HL-60/S4 treated with phorbol 12-myristate 13-acetate at 8.2 ng/mL for 4 days and 3 days (cell line): ENCODE results near the gene ZSCAN9.

Experiments
- in situ Hi-C: fragments of 300-500 bp; cut with MboI; formaldehyde crosslinking; loops from 2 replicates; pipeline ENCODE4 v1.15.0; 2022; ENCODE audit warnings: low sequenced_read_pairs

ZSCAN9 gene

DNA sequence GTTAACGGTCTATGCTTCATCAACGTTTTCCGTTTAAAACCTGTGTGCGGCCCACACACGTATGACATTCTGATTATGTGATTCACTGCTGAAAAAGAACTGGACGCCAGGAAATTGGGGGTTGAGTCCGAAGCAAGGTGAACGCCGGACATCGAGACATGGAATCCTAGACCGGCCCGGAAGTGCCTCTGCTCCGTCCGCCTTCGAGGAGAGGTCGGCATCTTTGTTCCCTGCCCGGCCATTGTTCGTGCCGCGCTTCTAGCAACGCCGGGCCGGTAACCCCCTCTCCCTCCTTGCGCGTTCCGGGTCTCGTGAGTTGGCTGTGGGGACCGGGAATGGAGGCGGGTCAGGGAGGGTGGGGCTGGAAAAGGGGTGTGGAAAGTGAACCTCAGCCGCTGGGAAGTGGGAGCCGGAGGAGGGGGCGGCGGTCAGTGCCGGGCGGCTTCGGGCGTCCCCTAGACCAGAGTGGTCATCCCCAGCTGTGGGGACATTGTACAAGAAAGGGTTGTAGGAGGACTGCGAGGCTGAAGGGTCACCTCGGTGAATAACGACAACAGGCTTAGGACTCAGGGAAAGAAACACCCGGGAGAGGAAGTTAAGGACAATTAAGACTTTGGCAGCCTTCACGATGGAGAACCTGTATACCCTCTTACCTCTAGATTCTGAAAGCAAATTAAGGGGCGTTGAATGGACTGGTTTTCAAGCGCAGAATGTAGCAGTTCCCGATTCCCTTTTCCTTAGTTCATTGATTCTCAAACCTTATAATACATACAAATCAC, at the start of gene ZSCAN9:
Gene ZSCAN9, plus strand, starts transcription at position 220 of the 779 bp plus-strand sequence. CDS start 1,810 bp downstream, outside the sequence.
- in situ Hi-C loops = no loop called here

DNA sequence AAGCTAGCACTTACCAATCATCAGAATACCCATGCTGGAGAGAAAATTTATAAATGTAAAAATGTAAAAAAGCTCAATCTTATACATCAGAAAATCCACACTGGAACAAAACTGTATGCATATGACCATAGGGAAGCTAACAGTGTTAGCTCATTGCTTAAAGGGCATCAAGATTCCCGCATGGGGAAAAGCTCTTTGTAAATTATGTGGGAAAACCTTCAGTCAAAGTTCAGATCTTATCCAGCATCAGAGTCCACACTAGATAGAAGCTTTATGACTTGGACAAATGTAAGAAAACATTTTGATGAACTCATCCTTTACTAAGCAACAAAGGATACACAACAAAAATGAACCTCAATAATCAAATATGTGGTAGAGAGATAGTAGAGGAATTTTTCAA, 48.7 kb upstream of the ZSCAN9 start:
- in situ Hi-C loops = no loop called here

DNA sequence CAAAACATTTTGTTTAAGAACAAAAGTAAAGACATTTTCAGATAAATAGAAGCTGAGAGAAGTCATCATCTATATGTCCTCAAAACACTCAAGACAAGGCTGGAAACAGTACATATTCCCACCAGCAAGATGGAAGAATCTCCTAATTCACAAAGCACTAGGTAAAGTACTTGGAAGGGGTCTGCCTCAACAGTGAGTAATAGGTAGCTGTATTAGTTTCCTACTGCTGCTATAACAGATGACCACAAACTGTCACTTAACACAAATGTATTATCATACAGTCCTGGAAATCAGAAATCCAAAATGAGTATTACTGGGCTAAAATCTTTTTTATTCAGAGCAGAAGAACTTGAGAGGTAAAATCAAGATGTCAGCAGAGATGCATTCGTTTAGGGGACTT, 42.8 kb upstream of the ZSCAN9 start:
- in situ Hi-C loops = no loop called here

DNA sequence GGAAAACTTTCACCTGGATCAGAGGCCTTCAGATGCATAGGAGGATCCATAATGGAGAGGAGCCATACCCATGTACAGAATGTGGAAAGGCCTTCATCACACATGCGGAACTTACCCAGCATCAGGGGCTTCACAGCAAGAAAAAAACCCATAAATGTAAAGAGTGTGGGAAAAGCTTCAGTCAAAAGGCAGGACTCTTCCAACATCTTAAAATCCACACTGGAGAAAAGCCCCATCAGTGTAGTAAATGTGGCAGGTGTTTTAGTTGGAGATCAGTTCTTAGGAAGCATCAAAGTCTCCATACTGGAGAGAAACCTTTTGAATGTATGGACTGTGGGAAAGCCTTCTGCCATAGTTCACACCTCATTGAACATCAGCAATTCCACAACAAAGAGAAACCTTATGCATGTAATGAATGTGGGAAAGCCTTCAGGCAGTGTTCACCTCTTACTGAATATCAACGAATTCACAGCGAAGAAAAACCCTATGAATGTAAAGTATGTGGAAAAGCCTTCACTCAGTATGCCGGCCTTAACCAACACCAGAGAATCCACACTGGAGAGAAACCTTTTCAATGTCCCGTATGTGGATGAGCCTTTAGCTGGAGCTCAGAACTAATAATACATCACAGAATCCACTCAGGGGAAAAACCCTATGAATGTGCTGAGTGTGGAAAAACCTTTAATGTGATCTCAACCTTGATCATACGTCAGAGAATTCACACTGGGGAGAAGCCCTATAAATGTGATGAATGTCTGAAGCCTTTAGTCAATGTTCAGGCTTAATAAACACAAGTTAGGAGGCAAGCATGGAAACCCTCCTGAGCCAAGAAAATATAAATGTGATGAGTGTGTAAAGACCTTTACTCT, 36.7 kb upstream of the ZSCAN9 start:
- in situ Hi-C loops = no loop called here

DNA sequence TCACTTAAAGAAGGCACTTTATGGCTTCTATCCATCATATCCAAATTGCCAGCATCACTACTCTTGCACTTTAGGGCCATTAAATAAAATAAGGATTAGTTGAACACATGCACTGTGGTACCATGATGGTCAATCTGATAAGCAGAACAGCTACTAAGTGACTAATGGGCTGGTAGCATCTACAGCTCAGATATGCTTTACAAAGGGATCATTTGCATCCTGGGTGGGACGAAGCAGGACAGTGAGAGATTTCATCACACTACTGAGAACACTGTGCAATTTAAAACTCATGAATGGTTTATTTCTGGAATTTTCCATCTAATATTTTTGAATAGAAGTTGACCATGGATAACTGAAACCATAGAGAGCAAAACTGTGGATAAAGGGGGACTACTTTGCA, 25.1 kb upstream of the ZSCAN9 start:
- in situ Hi-C loops = no loop called here

DNA sequence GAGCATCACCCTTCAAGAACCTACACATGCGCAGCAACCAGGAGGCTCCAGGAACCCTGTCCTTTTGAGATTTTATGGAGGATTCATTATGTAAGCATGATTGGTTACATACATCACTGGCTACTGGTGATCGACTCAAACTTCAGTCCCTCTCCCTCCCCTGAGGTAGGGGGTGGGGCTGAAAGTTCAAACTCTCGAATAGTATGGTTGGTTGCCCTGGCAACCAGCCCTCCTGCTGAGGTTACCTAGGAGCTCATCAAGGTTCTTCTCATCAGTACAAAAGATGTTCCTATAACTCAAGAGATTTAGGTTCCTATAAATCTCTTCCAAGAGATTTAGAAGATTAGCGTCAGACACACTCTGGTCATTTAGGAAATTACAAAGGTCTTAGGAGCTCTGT, 21.9 kb upstream of the ZSCAN9 start:
- in situ Hi-C loops = no loop called here

DNA sequence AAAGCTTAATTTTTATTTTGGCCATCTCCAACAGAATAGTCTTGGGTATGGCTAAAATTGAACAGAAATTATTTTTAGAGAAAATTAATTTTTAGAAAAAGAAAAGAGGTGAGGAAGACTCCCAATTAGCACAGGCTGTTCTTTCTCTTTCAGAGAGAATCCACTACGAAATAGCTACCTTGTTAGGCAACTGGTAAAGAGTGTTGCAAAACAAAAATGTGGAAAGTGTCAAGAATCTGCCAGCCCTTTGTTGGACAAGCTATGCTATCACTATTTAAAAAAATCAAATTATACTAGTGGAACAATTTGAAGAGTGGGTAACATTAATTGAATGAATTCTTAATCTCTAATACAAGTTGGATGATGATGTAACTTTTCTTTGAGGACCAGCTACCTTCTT, 19.2 kb upstream of the ZSCAN9 start:
- in situ Hi-C loops = no loop called here

DNA sequence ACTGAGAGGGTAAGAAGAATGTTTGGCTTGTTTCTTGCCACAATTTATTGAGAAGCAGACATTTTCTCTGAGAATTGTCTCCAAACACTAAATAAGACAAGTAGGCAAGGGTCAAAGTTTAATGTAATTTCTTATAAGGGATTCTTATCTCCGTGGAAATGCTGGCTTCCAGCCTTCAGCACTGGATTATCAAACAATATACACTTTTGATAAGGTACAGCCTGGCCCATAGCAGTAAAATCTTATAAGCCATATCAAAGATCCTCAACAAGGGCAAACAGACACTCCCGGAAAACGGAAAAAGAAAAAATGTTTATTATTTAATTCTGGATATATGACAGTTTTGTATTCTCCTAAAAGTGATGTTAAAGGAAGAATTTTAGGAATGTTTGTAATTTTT, 18.5 kb upstream of the ZSCAN9 start:
- in situ Hi-C loops = no loop called here

DNA sequence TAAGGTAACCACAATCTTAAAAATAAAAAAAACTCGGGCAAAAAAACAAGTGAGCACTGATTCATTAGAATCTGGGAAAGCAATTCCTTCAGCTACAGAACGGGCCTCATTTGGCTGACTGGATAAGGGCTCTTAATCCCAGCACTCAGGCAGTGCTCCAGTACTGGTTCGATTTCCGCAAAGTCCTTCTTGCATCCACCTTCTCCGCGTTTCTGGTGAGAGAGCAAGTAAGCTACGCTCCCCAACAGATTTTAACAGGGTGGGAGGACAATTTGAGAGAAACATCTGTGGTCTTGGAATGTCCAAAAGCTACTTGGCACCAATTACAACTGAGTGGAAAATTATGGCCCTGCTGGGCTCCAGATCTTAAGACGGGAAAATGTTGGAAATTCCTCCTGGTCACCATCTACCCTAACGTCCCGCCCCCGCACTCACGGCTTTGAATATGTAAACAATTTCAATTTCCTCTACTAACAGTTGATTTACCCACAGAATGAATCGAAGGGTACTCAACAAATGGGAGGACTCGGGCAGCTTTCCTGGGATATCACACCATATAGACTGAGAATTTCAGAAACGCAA, 18.1 kb upstream of the ZSCAN9 start:
- in situ Hi-C loops = no loop called here

DNA sequence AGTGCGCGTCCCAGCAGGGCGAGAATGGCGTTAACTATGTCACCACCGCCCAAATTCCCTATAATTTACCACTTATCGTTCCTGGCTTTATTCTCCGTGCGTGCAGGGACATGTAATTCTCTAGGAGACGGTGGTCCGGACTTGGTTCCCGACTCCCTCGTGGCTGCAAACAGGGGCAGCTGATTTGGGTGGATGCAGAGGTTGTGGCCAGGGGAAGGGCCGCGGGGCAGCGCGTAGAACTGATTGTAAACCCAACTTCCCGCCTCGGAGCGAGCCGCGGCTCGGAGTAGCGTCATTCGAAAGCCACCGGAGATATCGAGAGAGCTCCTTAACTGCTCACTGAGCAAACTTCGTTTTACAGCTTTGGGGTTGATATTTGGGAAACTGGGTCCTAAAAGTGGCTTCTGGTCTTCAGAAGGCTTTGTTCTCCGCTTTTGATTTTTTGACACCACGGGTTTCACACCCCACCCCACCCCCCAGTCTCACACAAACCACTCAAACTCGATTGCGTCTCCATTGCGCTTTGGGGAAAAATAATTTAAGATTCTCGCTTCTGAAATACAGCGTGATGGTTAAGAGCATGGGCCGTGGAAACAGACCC, 17.5 kb upstream of the ZSCAN9 start:
- in situ Hi-C loops = no loop called here

DNA sequence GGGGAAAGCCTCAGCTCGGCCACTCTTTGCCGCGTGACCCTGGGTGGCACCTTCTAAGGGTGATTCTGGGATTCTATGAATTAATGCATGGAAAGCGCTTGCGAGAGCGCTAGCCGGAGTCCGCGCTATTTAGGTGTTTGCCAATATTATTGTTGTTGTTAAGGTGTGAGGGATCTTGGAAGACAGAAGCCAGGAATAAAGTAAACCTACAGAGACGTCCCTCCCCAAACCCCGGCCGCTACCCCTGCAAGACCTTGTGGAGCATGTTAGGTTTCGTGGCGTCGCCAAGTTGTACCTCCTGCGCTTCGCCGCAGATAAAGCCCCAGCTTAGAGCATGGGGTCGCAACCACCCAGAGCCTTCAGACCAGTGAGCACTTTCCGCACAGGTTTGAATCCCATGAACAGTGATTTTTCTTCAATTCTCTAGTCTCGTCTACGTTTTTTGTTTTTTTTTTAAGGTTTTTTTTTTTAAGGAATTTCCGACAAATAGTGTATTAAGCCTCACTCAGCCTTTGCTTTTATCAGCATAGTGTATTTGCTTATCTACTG, 16.9 kb upstream of the ZSCAN9 start:
- in situ Hi-C loops = no loop called here

DNA sequence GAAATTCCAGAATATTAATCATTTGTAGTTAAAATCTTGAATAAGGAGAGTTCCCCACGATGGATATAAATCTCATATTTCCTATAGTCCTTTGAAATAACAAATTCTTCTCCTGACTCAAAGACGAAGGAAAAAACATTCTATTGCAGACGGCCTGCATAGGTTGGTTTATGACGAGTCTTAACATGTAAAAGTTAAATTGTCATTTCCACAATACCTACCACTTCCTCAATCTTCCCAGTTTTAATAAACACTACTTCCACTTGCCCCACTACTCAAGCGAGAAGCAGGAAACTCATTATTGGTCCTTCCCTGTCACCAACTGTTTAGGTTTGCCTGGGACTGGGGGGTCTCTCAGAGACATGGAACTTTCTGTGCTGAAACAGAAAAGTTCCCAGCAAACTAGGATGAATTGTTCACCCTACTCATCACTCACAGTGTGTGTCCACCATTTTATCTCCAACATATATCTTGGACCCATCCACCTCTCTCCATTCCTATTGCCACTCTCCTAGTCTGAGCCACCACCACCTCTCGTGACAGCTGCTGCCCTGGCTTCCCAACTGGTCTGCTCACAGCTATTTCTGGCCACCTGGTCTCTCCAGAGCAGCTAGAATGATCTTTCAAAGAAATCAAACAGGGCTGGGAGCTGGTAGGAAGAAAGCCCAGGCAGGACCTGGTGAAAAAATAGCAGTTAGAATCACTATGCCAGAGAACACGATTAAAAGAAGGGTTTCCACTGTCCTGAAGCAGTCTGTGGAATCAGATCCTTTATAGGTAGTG, 15.1 kb upstream of the ZSCAN9 start:
- in situ Hi-C loops = no loop called here

DNA sequence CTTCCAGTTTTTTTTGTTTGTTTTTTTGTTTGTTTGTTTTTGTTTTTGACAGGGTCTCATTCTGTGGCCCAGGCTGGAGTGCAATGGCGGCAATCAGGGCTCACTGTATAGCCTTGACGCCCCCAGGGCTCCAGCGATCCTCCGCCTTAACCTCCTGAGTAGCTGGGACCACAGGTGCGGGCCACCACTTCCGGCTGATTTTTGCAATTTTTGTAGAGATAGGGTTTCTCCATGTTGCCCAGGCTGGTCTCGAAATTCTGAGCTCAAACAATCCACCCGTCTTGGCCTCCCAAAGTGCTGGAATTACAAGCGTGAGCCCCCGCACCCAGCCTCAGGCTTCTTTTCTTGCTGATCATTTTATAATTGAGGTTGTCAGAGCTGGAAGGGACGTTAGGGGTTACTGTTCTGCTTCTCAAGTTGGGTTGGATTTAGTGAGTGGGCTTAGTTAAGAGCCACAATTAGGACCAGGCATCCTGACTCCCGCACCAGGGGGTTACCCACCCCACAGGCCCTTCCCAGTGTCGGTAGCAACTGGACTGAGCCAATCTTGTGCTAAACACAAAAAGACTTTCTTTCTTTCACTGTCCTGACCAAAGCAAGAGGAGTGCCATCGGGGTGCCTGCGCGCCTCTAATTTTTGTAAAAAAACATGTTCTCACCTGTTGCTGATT, 13.1 kb upstream of the ZSCAN9 start:
- in situ Hi-C loops = no loop called here

DNA sequence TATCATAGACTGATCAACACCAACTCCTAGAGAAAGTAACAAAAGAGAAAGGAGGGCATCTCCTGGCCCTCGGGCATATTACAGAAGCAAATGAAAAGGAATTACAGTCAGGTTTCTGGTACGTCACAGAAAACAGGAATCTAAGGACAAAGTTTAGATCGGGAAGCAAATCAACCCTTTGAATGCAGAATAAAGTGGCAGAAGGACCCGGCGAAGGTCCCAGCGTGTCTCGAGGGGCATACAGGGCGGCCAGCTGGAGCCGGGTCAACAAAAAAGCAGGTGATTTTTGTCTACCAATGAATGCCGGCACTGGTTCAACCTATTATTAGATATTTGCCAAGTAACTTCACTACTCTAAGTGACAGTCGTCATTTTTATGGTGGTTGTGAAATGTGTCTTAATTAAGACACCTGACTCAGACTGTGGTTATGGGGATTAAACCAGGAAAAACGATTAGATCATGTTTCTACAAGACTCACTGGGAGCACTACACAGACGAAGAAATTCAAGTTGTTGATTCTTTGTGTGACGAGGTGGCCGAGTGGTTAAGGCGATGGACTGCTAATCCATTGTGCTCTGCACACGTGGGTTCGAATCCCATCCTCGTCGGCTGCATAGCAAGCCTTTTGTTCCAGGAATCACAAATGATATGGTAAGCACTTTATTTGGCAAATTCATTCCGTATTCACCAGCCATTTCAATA, 12.4 kb upstream of the ZSCAN9 start:
- in situ Hi-C loops = no loop called here

DNA sequence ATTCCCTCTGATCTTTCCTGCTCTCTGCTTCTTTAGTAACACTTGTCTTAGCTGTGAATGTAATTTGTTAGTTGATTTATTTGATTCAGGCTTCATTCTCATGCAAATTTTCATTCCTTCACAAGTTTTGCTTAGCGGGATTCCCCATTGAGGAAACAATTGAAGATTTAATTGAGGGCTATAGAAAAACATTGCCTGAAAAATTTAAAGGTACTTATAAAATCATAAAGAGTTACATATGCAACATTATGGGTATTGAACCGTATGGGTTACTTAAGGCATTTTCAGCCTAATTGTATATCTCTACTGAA, 11.9 kb upstream of the ZSCAN9 start:
- in situ Hi-C loops = no loop called here

DNA sequence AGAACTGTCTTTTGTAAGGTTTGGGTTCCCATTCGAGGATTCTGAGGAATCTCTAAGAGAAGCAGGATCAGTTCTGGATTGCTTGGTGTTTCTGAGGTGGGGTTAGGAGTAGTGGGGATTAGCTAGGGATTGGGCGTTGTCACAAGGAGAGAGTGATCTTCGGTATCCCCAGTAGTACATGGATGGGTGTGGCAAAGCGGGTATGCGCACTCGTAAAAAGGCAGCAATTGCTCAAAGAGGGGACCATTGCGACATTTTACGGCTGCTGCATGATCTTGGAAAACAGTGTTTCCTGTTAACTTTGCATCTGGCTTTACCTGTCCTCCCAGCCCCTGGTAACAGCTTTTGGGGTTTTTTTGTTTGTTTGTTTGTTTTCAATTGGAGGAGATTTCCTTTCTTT, 9.7 kb upstream of the ZSCAN9 start:
- in situ Hi-C loops = no loop called here

DNA sequence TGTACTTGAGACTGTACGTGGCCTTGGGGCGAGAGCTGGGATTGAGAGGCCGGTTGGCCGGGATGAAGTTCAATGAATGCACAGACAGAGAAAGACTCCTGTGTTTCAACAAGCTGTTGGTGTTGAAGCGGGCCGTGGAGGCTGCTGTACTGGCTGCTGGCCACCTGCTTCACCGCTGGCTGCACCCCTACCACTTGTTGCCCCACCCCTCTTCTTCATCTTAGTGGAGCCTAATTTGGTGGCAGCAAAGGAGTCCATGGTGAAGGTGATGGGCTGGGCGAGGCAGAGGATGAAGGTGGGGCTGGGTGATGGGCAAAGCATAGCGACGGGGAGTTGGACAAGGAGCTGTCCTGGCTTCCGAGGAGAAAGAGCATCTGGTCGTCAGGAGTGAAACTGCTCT, 7.2 kb upstream of the ZSCAN9 start:
- in situ Hi-C loops = no loop called here

DNA sequence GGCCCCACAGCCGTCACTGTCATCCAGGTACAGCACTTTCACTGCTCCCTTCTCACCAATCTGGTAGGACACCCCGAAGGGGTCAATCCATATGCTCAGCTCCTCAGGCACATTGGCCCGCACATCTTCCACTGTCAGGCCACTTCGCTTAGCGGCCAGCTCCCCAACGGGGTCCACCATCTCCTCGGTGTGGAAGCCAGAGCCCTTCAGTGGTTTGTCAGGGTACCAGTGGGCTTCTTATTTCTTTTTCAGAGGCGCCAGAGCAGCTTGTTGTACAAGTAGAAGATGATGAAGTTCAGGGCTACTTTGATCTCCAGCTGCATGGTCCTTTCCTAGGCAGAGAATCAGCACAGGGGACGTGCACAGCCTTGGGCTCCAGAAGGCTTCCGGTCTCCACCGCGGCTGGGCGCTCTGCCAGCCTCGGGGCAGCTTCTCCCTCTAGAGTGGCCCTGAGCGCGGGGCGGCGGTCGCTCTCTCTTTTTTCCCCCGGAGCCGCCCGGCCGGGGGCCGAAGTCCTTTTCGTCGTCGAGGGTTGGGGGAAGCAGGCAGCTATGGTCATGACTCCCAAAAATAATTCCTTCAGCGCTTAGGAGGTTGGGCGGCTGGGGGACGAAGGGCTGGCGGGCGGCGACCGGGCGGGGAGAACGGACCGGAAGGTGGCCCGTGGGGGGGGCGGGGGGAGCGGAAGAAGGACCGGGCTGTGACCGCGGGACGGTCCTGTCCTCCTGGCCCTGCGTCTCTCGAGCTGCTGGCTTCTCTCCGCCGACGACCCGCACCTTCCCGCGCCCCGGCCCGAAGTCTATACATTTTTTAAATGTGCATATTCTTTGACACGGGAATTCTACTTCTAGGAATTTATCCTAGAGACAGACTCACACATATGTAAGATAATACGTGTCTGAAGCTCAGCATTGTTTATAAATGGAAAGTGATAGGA, 6.5 kb upstream of the ZSCAN9 start:
- in situ Hi-C loops = no loop called here
